ENCODE data around the gene SMPD1. TPM values are rescaled to one million over a fixed set of nuclear protein-coding genes. Genes with fewer than 3 reads are reported as not detected.

Gene SMPD1
- polyA plus RNA-seq, 3 donors: 4.2 to 22.6 (median 4.9) TPM

GRCh38 chr11:6351782-6352382 lies 38.4 kb upstream of the SMPD1 start:
- no peaks in the 10 kb centered on the region for H3K9me3 ChIP-seq (replicated peaks in 1 of 2; ENCODE audit: control insufficient read depth in 1 of 2, insufficient read depth in 1 of 2, low read length in 2 of 2)
- DNase-seq: no peak
- Mint-ChIP-seq H3K4me1 (no peaks in the 10 kb centered on the region), H3K4me3 (no peak overlapping the region), H3K9me3 (no peaks in the 10 kb centered on the region), H3K36me3 (no peaks in the 10 kb centered on the region), H3K27ac (peak overlapping the region in 1 of 7 donors; percentile 26), H3K27me3 (ENCODE audit: low read depth in 3 of 3) (peaks cover 2 to 9% (median 6%) of the 10 kb centered on the region in 3 donors)
- TF ChIP-seq CTCF (IDR thresholded peaks at IDR 0.05): no peak
- H3K4me1 ChIP-seq (ENCODE audit: control insufficient read depth in 1 of 2, insufficient read depth in 2 of 2, low read length in 2 of 2): no peaks in the 10 kb centered on the region
- H2AFZ ChIP-seq (ENCODE audit: insufficient read depth, low read depth, low read length, poor library complexity, severe bottlenecking): no peak overlapping the region
- no peaks in the 10 kb centered on the region for H3K27me3 ChIP-seq (ENCODE audit: control insufficient read depth in 2 of 2, insufficient read depth in 2 of 2, low read length in 2 of 2)
- intact Hi-C loops (cut with micrococcal nuclease): no loop called here
- no peaks in the 10 kb centered on the region for H3K36me3 ChIP-seq (replicated peaks in 1 of 2; ENCODE audit: control insufficient read depth in 1 of 2, insufficient read depth in 2 of 2, low read length in 2 of 2)
- H4K20me1 ChIP-seq (ENCODE audit: insufficient read depth, low read length): no peaks in the 10 kb centered on the region
- no peak overlapping the region for H3K9ac ChIP-seq (ENCODE audit: insufficient read depth, low read length, poor library complexity, severe bottlenecking)
- no peak overlapping the region for H3K4me2 ChIP-seq (replicated peaks; ENCODE audit: extremely low read depth, low read length, poor library complexity, severe bottlenecking)
- H3K79me2 ChIP-seq (ENCODE audit: insufficient read depth, low read length): no peaks in the 10 kb centered on the region
- WGBS (ENCODE audit: insufficient coverage): 90% methylated on average over 3 of the region's 5 CpGs
- H3K4me3 ChIP-seq (replicated peaks in 1 of 3; ENCODE audit: low read depth in 2 of 3, low read length in 3 of 3): no peak overlapping the region
- no peak overlapping the region for H3K27ac ChIP-seq (ENCODE audit: low read depth in 1 of 2, low read length in 2 of 2)

- H3K4me1 Mint-ChIP-seq: no peaks in the 10 kb centered on the region
- peaks cover 2 to 9% (median 6%) of the 10 kb centered on the region in 3 donors for H3K27me3 Mint-ChIP-seq (ENCODE audit: low read depth in 3 of 3)
- Histone ChIP-seq H3K9me3 (replicated peaks in 1 of 2; ENCODE audit: control insufficient read depth in 1 of 2, insufficient read depth in 1 of 2, low read length in 2 of 2) (no peaks in the 10 kb centered on the region), H3K4me2 (replicated peaks; ENCODE audit: extremely low read depth, low read length, poor library complexity, severe bottlenecking) (no peak overlapping the region), H3K9ac (ENCODE audit: insufficient read depth, low read length, poor library complexity, severe bottlenecking) (no peak overlapping the region), H3K4me1 (ENCODE audit: control insufficient read depth in 1 of 2, insufficient read depth in 2 of 2, low read length in 2 of 2) (no peaks in the 10 kb centered on the region), H2AFZ (ENCODE audit: insufficient read depth, low read depth, low read length, poor library complexity, severe bottlenecking) (no peak overlapping the region), H3K36me3 (replicated peaks in 1 of 2; ENCODE audit: control insufficient read depth in 1 of 2, insufficient read depth in 2 of 2, low read length in 2 of 2) (no peaks in the 10 kb centered on the region), H4K20me1 (ENCODE audit: insufficient read depth, low read length) (no peaks in the 10 kb centered on the region), H3K27ac (ENCODE audit: low read depth in 1 of 2, low read length in 2 of 2) (no peak overlapping the region), H3K79me2 (ENCODE audit: insufficient read depth, low read length) (no peaks in the 10 kb centered on the region), H3K4me3 (replicated peaks in 1 of 3; ENCODE audit: low read depth in 2 of 3, low read length in 3 of 3) (no peak overlapping the region), H3K27me3 (ENCODE audit: control insufficient read depth in 2 of 2, insufficient read depth in 2 of 2, low read length in 2 of 2) (no peaks in the 10 kb centered on the region)
- intact Hi-C loops (cut with micrococcal nuclease): no loop called here
- H3K4me3 Mint-ChIP-seq: no peak overlapping the region
- WGBS (ENCODE audit: insufficient coverage): 0% methylated on average over 2 of the region's 5 CpGs
- TF ChIP-seq CTCF (IDR thresholded peaks at IDR 0.05): peak; percentile 98
- no peaks in the 10 kb centered on the region for H3K9me3 Mint-ChIP-seq
- peak overlapping the region in 1 of 7 donors; percentile 81 for H3K27ac Mint-ChIP-seq
- H3K36me3 Mint-ChIP-seq: no peaks in the 10 kb centered on the region
- peak; percentile 35 to 56 (median 50) for DNase-seq
Measured at GRCh38 chr11:6353367-6353987, 36.8 kb upstream of the SMPD1 start.

All from CD14-positive monocyte (primary cell).